Ascending aorta (tissue), 2 donors: ENCODE measurements around the gene SPTLC1. TPM values are rescaled to one million over a fixed set of nuclear protein-coding genes. Genes with fewer than 3 reads are reported as not detected.

ENCODE experiments used
- DNase-seq, 2 donors: peaks; one replicate each; pipeline ENCODE4 v3.0.0-alpha.2; 2019; ENCODE audit warnings: low spot score in 2 of 2
- H3K27ac ChIP-seq, 2 donors: fragments of 200-600 bp; sonication (generic); one replicate each; pipeline ENCODE4 v1.5.1; 2016 to 2017; ENCODE audit warnings: mild to moderate bottlenecking in 1 of 2
- H3K27me3 ChIP-seq: fragments of 200-600 bp; sonication (generic); one replicate; pipeline ENCODE4 v1.5.1; 2017
- H3K36me3 ChIP-seq, 2 donors: fragments of 200-600 bp; sonication (generic); one replicate each; pipeline ENCODE4 v1.5.1; 2016
- H3K4me1 ChIP-seq, 2 donors: fragments of 200-600 bp; sonication (generic); one replicate each; pipeline ENCODE4 v1.5.1; 2016 to 2017; ENCODE audit warnings: mild to moderate bottlenecking in 1 of 2
- H3K4me3 ChIP-seq, 2 donors: fragments of 200-600 bp; sonication (generic); one replicate each; pipeline ENCODE4 v1.5.1; 2016 to 2017; ENCODE audit warnings: mild to moderate bottlenecking in 1 of 2
- H3K9me3 ChIP-seq, 2 donors: fragments of 200-600 bp; sonication (generic); one replicate each; pipeline ENCODE4 v1.5.1; 2016
- CTCF ChIP-seq, 3 experiments: fragments of 200-600 bp in 2 of 3; fragments of 450-650 bp in 1 of 3; sonication (generic) in 2 of 3; IDR thresholded peaks; one replicate each; pipeline ENCODE4 v1.5.1; 2016 to 2019; ENCODE audit warnings: antibody characterized with exemption in 3 of 3, mild to moderate bottlenecking in 1 of 3, moderate library complexity in 1 of 3
- intact Hi-C: fragments of 100-400 bp; cut with DNase I; formaldehyde crosslinking; loops from one replicate; pipeline ENCODE4 v1.15.1; 2023
- total RNA-seq: library from RNA; depleted of rRNA; stranded (reverse); fragments of >200 nt; gene quantifications from one replicate; pipeline ENCODE4 v1.1.0, GENCODE V29; 2016

The SPTLC1 gene
- total RNA-seq, 1 donor from 2014 or later: 48.0 TPM

DNA sequence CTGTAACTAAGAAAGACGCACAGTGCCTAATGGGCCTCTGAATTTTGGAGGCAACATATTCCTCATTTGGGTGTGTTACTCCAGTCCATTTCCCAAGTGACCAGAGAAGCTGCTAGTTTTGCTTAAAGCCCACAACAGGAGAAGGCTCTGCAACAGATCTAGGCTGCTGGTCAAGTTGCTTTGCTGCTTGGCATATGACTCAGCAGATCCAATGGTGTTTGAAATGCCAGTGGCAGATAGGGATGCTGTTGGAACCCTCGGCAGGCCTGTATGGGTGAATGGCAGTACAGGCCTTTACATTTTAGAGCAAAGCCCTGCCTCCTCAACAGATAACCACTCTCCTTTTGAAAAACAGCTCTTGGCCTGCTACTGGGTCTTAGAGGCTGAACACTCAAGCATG lies 129.0 kb downstream of the SPTLC1 start:
- Histone ChIP-seq H3K4me1 (no peaks in the 10 kb centered on the region), H3K27ac (no peak overlapping the region), H3K36me3 (no peaks in the 10 kb centered on the region), H3K27me3 (no peaks in the 10 kb centered on the region), H3K4me3 (no peak overlapping the region), H3K9me3 (no peaks in the 10 kb centered on the region)
- no peak for DNase-seq
- intact Hi-C loops: no loop called here
- no peak for TF ChIP-seq CTCF (IDR thresholded peaks at IDR 0.05)

DNA sequence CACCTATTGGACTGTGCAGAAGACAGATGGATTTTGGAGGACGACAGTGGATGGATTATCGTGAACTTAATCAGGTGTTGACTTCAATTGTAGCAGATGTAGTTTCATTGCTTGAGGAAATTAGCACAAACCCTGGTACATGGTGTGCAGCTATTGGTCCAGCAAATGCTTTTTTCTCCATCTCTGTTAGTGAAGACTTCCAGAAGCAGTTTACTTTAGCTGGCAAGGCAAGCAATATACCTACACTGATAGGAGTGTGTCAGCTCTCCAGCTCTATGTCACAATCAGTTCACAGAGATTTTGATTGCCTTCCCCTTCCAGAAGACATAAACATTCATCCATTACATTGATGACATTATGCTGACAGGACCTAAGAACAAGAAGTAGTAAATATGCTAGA lies 129.5 kb downstream of the SPTLC1 start:
- no peaks in the 10 kb centered on the region for H3K9me3 ChIP-seq
- no peak overlapping the region for H3K27ac ChIP-seq
- H3K27me3 ChIP-seq: no peaks in the 10 kb centered on the region
- DNase-seq: no peak
- H3K4me1 ChIP-seq: no peaks in the 10 kb centered on the region
- H3K4me3 ChIP-seq: no peak overlapping the region
- H3K36me3 ChIP-seq: no peaks in the 10 kb centered on the region
- intact Hi-C loops: no loop called here
- TF ChIP-seq CTCF (IDR thresholded peaks at IDR 0.05): no peak

Other genes with a start within 250 kb of the SPTLC1 start
- 0.32 TPM for gene ROR2, start 165.2 kb downstream of the SPTLC1 start, total RNA-seq
- 44.4 TPM for gene IARS1, start 178.3 kb upstream of the SPTLC1 start, total RNA-seq
- 11.5 TPM for gene NOL8, start 209.9 kb upstream of the SPTLC1 start, total RNA-seq
- 0.43 TPM for gene CENPP, start 210.5 kb upstream of the SPTLC1 start, total RNA-seq